SH-SY5Y (cell line): ENCODE data around the gene PALM.

Experiments
- GATA2 ChIP-seq: IDR thresholded peaks from 2 replicates; pipeline ENCODE4 v1.6.1; 2011; ENCODE audit warnings: mild to moderate bottlenecking, low read depth, low read length
- GATA3 ChIP-seq: IDR thresholded peaks from 2 replicates; pipeline ENCODE4 v1.6.1; 2011; ENCODE audit warnings: low read depth, mild to moderate bottlenecking, low read length, moderate library complexity

- TF ChIP-seq GATA3 = no peak
- no peak for TF ChIP-seq GATA2
Observed at GRCh38 chr19:704447-704741, 4.3 kb upstream of the PALM start.
